Breast epithelium (tissue), 3 donors: ENCODE results near the gene TGFBR3.

Experiments
- POLR2A ChIP-seq: fragments of 450-650 bp; IDR thresholded peaks from one replicate; pipeline ENCODE4 v1.6.1; 2016; ENCODE audit warnings: antibody characterized with exemption, mild to moderate bottlenecking, moderate library complexity
- POLR2AphosphoS5 ChIP-seq, 3 donors: sonication (generic); formaldehyde crosslinking; IDR thresholded peaks; one replicate each; pipeline ENCODE4 v1.6.1; 2017; ENCODE audit warnings: antibody characterized with exemption in 3 of 3
- TF ChIP-seq, protein P1 (sequence below), 3 donors: fragments of 450-650 bp; IDR thresholded peaks; one replicate each; pipeline ENCODE4 v1.5.1; 2016 to 2017; ENCODE audit warnings: antibody characterized with exemption in 3 of 3, mild to moderate bottlenecking in 3 of 3, moderate library complexity in 3 of 3

DNA sequence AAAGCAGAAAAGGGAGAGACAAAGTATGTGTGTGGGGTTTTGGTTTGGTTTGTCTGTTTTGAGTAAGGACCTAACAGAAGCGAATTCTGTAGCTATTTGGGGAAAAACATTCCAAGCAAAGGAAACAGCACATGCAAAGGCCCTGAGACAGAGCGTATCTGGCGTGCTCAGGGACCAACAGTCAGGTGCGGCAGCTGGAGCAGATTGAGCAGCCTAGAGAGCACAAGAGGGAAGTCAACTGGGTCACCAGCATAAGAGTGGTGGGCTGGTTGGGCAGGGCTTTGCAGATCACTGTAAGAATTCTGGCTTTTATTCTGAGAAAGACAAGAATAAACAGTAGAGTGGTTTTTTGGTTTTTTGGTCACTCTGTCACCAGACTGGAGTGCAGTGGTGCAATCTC is 11.8 kb downstream of the TGFBR3 start:
- no peak for TF ChIP-seq POLR2A
- TF ChIP-seq, protein P1, sequence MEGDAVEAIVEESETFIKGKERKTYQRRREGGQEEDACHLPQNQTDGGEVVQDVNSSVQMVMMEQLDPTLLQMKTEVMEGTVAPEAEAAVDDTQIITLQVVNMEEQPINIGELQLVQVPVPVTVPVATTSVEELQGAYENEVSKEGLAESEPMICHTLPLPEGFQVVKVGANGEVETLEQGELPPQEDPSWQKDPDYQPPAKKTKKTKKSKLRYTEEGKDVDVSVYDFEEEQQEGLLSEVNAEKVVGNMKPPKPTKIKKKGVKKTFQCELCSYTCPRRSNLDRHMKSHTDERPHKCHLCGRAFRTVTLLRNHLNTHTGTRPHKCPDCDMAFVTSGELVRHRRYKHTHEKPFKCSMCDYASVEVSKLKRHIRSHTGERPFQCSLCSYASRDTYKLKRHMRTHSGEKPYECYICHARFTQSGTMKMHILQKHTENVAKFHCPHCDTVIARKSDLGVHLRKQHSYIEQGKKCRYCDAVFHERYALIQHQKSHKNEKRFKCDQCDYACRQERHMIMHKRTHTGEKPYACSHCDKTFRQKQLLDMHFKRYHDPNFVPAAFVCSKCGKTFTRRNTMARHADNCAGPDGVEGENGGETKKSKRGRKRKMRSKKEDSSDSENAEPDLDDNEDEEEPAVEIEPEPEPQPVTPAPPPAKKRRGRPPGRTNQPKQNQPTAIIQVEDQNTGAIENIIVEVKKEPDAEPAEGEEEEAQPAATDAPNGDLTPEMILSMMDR (IDR thresholded peaks at IDR 0.05): no peak
- TF ChIP-seq POLR2AphosphoS5 (IDR thresholded peaks at IDR 0.05): no peak
